Astrocyte of the spinal cord (primary cell): ENCODE measurements around the gene ATP2B1.

Experiments used
- DNase-seq: peaks from one replicate; pipeline ENCODE4 v3.0.0; 2011; ENCODE audit warnings: low read depth, low spot score
- H3K4me3 ChIP-seq: 2 replicates; pipeline ENCODE4 v1.5.1; 2011; ENCODE audit warnings: low read depth, mild to moderate bottlenecking, low read length, moderate library complexity
- CTCF ChIP-seq: IDR thresholded peaks from 2 replicates; pipeline ENCODE4 v1.5.1; 2012; ENCODE audit warnings: low read depth, mild to moderate bottlenecking, low read length, inconsistent platforms
- in situ Hi-C: cut with HindIII; loops from 2 replicates; pipeline ENCODE4 v1.10.0; 2017; ENCODE audit warnings: low sequenced_read_pairs

ATP2B1 gene

GRCh38 chr12:89657066-89657465 lies 51.6 kb downstream of the ATP2B1 start:
- TF ChIP-seq CTCF, result no peak

GRCh38 chr12:89655841-89656240 lies 52.8 kb downstream of the ATP2B1 start:
- in situ Hi-C loops, result no loop called here
- DNase-seq, result no peak
- TF ChIP-seq CTCF, result no peak
- no peak overlapping the region for H3K4me3 ChIP-seq

More at GRCh38 chr12:89657066-89657465, 51.6 kb downstream of the ATP2B1 start:
- H3K4me3 ChIP-seq, result no peak overlapping the region
- in situ Hi-C loops, result no loop called here
- DNase-seq, result no peak

- in situ Hi-C loops, result no loop called here
- no peak overlapping the region for H3K4me3 ChIP-seq
- DNase-seq, result no peak
- TF ChIP-seq CTCF, result no peak
These were observed 57.4 kb downstream of the ATP2B1 start for GRCh38 chr12:89651192-89651591.

GRCh38 chr12:89650239-89650638 lies 58.4 kb downstream of the ATP2B1 start:
- no peak for DNase-seq
- TF ChIP-seq CTCF, result no peak
- no peak overlapping the region for H3K4me3 ChIP-seq
- in situ Hi-C loops, result no loop called here

- TF ChIP-seq CTCF, result no peak
- no peak overlapping the region for H3K4me3 ChIP-seq
- in situ Hi-C loops, result no loop called here
- DNase-seq, result no peak
These were observed 58.8 kb downstream of the ATP2B1 start for GRCh38 chr12:89649820-89650219.

GRCh38 chr12:89649139-89649538 lies 59.5 kb downstream of the ATP2B1 start:
- in situ Hi-C loops, result no loop called here

More at GRCh38 chr12:89649139-89649538, 59.5 kb downstream of the ATP2B1 start:
- TF ChIP-seq CTCF, result no peak
- no peak for DNase-seq
- no peak overlapping the region for H3K4me3 ChIP-seq
